Measurements from ENCODE around the gene POLA2. TPM values are rescaled to one million over a fixed set of nuclear protein-coding genes. Genes with fewer than 3 reads are reported as not detected.

POLA2 gene
- total RNA-seq = 10 to 100 TPM; 79.8 to 89.5 TPM

GRCh38 chr11:65261591-65262380 is at the start of gene POLA2:
Gene POLA2, plus strand, starts transcription at chr11:65261962. Its CDS starts 331 bp downstream, at chr11:65262293.
- ATAC-seq (peak; percentile 96), DNase-seq (peak; percentile 97)
- Mint-ChIP-seq H3K27me3 (no peaks in the 10 kb centered on the region), H3K9me3 (ENCODE audit: low read depth) (no peaks in the 10 kb centered on the region), H3K4me3 (peak within 1 kb of the TSS; percentile 94), H3K27ac (peak within 1 kb of the TSS; percentile 93), H3K4me1 (peaks cover 49% of the 10 kb centered on the region), H3K36me3 (peaks cover 30% of the 10 kb centered on the region)
- CTCF ChIA-PET = interaction anchor here (0.7 to 2.5 kb wide), 18 partner anchors 10 to 467 kb away, joined by 3 to 25 read pairs (median 6); partner anchors contain the start of genes ARL2, CAPN1, CDC42EP2 and FAU

DNA sequence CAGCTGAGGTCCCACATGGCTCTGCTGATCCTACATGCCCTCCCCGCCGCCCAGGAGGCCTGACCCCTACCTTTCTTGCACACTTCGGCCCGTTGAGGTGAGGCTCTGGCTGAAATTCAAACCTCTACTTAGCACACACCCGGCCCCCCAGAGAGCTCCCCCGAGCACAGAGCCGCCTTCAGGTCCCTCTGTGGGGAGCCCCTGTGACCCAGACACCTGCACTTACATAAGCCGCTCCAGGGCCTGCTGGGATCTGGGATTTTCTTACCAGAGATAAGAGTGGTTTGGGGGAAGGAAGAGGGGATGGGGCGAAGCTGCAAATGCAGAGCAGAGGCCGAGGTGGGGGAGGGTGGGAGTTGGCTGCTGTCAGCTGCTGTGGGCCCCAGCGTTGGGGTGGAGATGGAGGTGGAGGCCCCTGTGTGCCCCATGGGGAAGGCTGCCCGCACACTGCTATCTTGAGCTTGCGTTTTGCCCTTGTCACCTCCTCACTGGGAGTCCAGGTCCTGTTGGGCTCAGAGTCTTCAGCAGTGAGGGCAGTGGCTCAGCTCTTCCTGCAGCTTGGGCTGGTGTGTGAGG is 49.4 kb upstream of the POLA2 start:
- Mint-ChIP-seq H3K9me3 (ENCODE audit: low read depth) (no peaks in the 10 kb centered on the region), H3K4me3 (no peak overlapping the region), H3K27me3 (no peaks in the 10 kb centered on the region), H3K27ac (no peak overlapping the region), H3K36me3 (peaks cover 3% of the 10 kb centered on the region), H3K4me1 (peaks cover 35% of the 10 kb centered on the region)
- no peak for DNase-seq
- no peak for ATAC-seq
- CTCF ChIA-PET = interaction anchor here (1.0 to 1.8 kb wide), 4 partner anchors 13 to 117 kb away, joined by 3 to 5 read pairs (median 4); no protein-coding TSS in a partner anchor

DNA sequence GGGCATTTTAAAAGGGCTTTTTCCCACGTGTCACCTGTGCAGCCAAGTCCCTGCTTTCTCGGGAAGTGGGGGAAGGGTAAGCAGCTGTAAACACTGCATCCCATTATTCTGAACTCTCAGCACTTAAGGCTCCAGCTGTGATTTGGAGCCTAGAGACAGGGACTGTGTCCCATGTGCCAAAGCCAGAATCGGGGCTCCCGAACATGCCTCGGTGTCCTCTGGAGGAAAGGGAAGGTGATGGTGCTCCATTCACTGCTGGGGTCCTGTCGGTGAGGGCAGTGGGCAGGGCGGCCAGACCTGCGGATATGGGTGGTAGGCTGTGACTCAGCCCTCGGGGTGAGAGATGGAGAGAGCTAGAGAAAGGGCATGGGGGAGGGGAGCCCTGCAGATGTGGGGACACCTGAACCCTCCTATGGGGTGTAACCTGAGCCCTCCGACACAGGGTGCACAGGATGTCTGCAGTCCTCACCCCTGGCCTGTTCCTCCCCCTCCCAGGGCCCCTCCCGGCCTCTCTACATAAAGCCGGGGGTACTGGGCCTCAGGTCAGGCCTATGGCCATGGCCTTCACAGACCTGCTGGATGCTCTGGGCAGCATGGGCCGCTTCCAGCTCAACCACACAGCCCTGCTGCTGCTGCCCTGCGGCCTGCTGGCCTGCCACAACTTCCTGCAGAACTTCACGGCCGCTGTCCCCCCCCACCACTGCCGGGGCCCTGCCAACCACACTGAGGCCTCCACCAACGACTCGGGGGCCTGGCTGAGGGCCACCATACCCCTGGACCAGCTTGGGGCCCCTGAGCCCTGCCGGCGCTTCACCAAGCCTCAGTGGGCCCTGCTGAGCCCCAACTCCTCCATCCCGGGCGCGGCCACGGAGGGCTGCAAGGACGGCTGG is 48.2 kb upstream of the POLA2 start:
- DNase-seq = peak; percentile 66
- H3K4me1 Mint-ChIP-seq = peaks cover 35% of the 10 kb centered on the region
- peaks cover 3% of the 10 kb centered on the region for H3K36me3 Mint-ChIP-seq
- H3K27me3 Mint-ChIP-seq = no peaks in the 10 kb centered on the region
- CTCF ChIA-PET = interaction anchor here (1.6 to 2.4 kb wide), 2 partner anchors 102 to 116 kb away, joined by 5 to 9 read pairs; partner anchors contain the start of gene CDC42EP2
- ATAC-seq = peak; percentile 76
- no peaks in the 10 kb centered on the region for H3K9me3 Mint-ChIP-seq (ENCODE audit: low read depth)
- no peak overlapping the region for H3K4me3 Mint-ChIP-seq
- H3K27ac Mint-ChIP-seq = peak overlapping the region; percentile 20

DNA sequence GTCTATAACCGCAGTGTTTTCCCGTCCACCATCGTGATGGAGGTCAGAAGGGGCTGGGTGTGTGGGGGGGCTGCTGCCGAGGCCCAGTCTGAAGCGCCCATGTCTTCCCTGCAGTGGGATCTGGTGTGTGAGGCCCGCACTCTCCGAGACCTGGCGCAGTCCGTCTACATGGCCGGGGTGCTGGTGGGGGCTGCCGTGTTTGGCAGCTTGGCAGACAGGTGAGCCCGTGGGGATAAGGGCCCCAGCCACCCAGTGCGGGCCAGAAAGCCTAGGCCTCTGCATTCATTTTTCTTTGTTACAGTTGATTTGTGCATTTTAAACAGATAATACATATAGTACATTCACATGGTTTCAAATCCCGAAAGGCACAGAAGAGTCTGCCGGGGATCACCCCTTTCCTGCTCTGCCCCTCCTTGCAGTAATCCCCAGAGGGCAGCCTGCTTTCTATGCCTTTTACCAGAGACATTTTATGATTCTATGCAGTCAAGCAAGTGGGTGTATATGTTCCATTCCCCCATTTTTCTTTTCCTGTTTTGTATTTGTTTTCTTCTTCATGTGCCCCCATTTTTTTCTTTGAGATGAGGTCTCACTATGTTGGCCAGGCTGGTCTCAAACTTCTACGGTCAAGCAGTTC is 47.4 kb upstream of the POLA2 start:
- Mint-ChIP-seq H3K36me3 (peaks cover 3% of the 10 kb centered on the region), H3K4me1 (peaks cover 32% of the 10 kb centered on the region), H3K9me3 (ENCODE audit: low read depth) (no peaks in the 10 kb centered on the region), H3K4me3 (no peak overlapping the region), H3K27me3 (no peaks in the 10 kb centered on the region), H3K27ac (peak overlapping the region; percentile 64)
- CTCF ChIA-PET = interaction anchor here (1.2 to 2.4 kb wide), 2 partner anchors 11 to 101 kb away, joined by 6 to 9 read pairs; partner anchors contain the start of gene CDC42EP2
- DNase-seq = no peak
- ATAC-seq = no peak

GRCh38 chr11:65215441-65216076 is 46.2 kb upstream of the POLA2 start:
- H3K4me3 Mint-ChIP-seq = no peak overlapping the region
- peak overlapping the region; percentile 2 for H3K27ac Mint-ChIP-seq
- no peaks in the 10 kb centered on the region for H3K27me3 Mint-ChIP-seq
- peaks cover 42% of the 10 kb centered on the region for H3K4me1 Mint-ChIP-seq
- no peak for ATAC-seq
- H3K36me3 Mint-ChIP-seq = no peaks in the 10 kb centered on the region
- no peak for DNase-seq
- no peaks in the 10 kb centered on the region for H3K9me3 Mint-ChIP-seq (ENCODE audit: low read depth)
- CTCF ChIA-PET = interaction anchor here (0.7 to 2.4 kb wide), 3 partner anchors 10 to 100 kb away, joined by 3 to 9 read pairs (median 6); partner anchors contain the start of gene CDC42EP2

GRCh38 chr11:65216830-65217229 is 44.9 kb upstream of the POLA2 start:
- H3K27ac Mint-ChIP-seq = no peak overlapping the region
- H3K36me3 Mint-ChIP-seq = no peaks in the 10 kb centered on the region
- H3K4me3 Mint-ChIP-seq = no peak overlapping the region
- DNase-seq = no peak
- peaks cover 43% of the 10 kb centered on the region for H3K4me1 Mint-ChIP-seq
- CTCF ChIA-PET = interaction anchor here (1.3 kb wide), 1 partner anchor 58 kb away, joined by 4 read pairs; no protein-coding TSS in a partner anchor
- no peak for ATAC-seq
- no peaks in the 10 kb centered on the region for H3K27me3 Mint-ChIP-seq
- H3K9me3 Mint-ChIP-seq (ENCODE audit: low read depth) = no peaks in the 10 kb centered on the region

- CTCF ChIA-PET = interaction anchor here (1.2 to 2.5 kb wide), 4 partner anchors 13 to 112 kb away, joined by 4 to 9 read pairs (median 6); partner anchors contain the start of gene CDC42EP2
- Mint-ChIP-seq H3K4me1 (peaks cover 46% of the 10 kb centered on the region), H3K27me3 (no peaks in the 10 kb centered on the region), H3K27ac (no peak overlapping the region), H3K36me3 (no peaks in the 10 kb centered on the region), H3K9me3 (ENCODE audit: low read depth) (no peaks in the 10 kb centered on the region), H3K4me3 (no peak overlapping the region)
- ATAC-seq (no peak), DNase-seq (no peak)
Observed at GRCh38 chr11:65217441-65218423, 44.0 kb upstream of the POLA2 start.

DNA sequence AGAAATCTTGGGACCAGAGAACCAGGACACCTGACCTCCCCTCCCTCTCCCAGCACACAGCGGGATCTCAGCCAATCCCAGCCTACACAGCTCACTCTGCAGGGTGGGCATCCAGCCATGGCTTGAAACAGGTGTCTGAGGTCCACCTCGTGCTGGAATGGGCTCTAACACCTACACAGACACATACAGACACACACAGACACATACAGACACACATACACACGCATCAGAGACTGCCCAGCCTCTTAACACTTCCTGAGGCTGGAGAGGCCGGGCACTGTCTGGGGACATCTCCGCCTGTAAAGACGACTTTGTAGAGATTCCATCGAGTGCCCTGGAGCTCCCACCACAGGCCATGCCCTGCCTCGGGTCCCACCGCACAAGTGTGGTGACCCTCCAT is 43.3 kb upstream of the POLA2 start:
- Mint-ChIP-seq H3K27ac (no peak overlapping the region), H3K9me3 (ENCODE audit: low read depth) (no peaks in the 10 kb centered on the region), H3K4me1 (peaks cover 44% of the 10 kb centered on the region), H3K36me3 (no peaks in the 10 kb centered on the region), H3K4me3 (no peak overlapping the region), H3K27me3 (no peaks in the 10 kb centered on the region)
- CTCF ChIA-PET = interaction anchor here (1.2 to 2.5 kb wide), 3 partner anchors 13 to 111 kb away, joined by 4 to 9 read pairs (median 8); partner anchors contain the start of gene CDC42EP2
- DNase-seq (no peak), ATAC-seq (no peak)

DNA sequence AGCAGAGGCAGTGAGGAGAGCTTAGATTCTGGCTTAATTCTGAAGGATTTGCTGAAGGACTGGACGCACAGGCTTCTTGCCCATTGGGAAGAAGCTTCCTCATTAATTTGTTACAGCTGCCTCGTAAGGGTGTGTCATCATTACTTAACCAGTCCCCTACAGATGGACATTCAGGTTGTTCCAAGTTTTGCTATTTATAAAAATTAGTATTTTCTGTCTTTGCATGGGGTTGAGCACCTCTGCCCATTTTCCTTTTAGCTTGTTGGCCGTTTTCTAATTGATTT is 41.9 kb upstream of the POLA2 start:
- Mint-ChIP-seq H3K27ac (no peak overlapping the region), H3K27me3 (no peaks in the 10 kb centered on the region), H3K4me1 (peaks cover 31% of the 10 kb centered on the region), H3K9me3 (ENCODE audit: low read depth) (no peaks in the 10 kb centered on the region), H3K4me3 (no peak overlapping the region), H3K36me3 (no peaks in the 10 kb centered on the region)
- CTCF ChIA-PET = interaction anchor here (2.5 kb wide), 1 partner anchor 110 kb away, joined by 9 read pairs; no protein-coding TSS in a partner anchor
- no peak for DNase-seq
- ATAC-seq = no peak

DNA sequence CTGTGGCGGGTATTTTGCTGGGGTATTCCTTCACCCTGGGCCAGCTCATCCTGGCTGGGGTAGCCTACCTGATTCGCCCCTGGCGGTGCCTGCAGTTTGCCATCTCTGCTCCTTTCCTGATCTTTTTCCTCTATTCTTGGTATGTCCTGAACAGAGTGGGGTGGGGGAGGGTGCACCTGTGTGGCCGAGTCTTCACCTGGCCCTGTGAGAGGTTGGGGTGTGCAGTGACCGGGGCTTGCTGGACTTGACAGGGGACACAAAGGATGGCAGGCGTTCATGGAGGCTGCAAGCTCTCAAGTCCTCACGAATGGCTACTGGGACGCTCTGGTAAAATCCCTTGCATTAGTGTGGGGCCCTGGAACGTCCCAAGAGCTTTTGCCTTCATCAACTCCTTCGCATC is 40.7 kb upstream of the POLA2 start:
- ATAC-seq = no peak
- Mint-ChIP-seq H3K9me3 (ENCODE audit: low read depth) (no peaks in the 10 kb centered on the region), H3K36me3 (no peaks in the 10 kb centered on the region), H3K4me1 (peaks cover 32% of the 10 kb centered on the region), H3K27me3 (peaks cover 6% of the 10 kb centered on the region), H3K27ac (no peak overlapping the region), H3K4me3 (no peak overlapping the region)
- CTCF ChIA-PET = interaction anchor here (2.5 kb wide), 1 partner anchor 94 kb away, joined by 6 read pairs; the partner anchor contains the start of gene CDC42EP2
- no peak for DNase-seq

DNA sequence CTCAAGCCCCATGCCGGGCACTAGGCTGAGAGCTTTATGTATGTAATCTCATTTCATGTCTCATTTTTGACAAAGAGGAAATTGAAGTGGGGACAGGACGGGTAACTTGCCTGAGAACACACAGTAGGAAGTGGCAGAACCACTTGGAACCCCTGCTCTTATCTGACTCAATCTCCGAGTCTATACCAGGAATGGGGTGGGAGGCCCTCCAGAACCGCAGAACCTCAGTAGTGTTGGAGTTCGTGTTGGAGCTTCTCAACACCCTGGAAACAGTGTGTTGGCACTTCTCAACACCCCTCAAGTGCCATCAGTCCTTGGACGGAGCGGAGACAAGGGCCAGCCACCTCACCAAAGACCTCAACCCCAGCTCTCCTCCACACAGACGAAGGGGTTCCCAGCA is 38.8 kb upstream of the POLA2 start:
- no peak for DNase-seq
- H3K27ac Mint-ChIP-seq = no peak overlapping the region
- ATAC-seq = no peak
- no peaks in the 10 kb centered on the region for H3K9me3 Mint-ChIP-seq (ENCODE audit: low read depth)
- peaks cover 17% of the 10 kb centered on the region for H3K27me3 Mint-ChIP-seq
- H3K36me3 Mint-ChIP-seq = peaks cover 1% of the 10 kb centered on the region
- CTCF ChIA-PET = interaction anchor here (1.6 to 8.0 kb wide), 4 partner anchors 19 to 108 kb away, joined by 4 to 69 read pairs (median 6); partner anchors contain the start of genes CDC42EP2, DPF2 and POLA2
- peaks cover 33% of the 10 kb centered on the region for H3K4me1 Mint-ChIP-seq
- no peak overlapping the region for H3K4me3 Mint-ChIP-seq

All from activated CD8-positive, alpha-beta memory T cell treated with anti-CD3 and anti-CD28 coated beads, Interleukin-2, amount 10 ng/mL, durations not matched to agents 7 days and 5 days (primary cell).